Uterine smooth muscle cell (primary cell): ENCODE data around the gene EEF2KMT. TPM values are rescaled to one million over a fixed set of nuclear protein-coding genes. Genes with fewer than 3 reads are reported as not detected.

Experiments
- total RNA-seq: library from RNA; depleted of rRNA; stranded (reverse); fragments of >200 nt; gene quantifications from 2 replicates; pipeline ENCODE4 v1.2.3, GENCODE V29; 2014

The EEF2KMT gene
- 11.4 and 16.6 TPM in 2 replicates for total RNA-seq

GRCh38 chr16:5097470-5098220 is at the start of gene EEF2KMT:
EEF2KMT (minus strand) TSS chr16:5097795; CDS start chr16:5097739, 56 bp downstream.

GRCh38 chr16:5071681-5072333 is 25.8 kb downstream of the EEF2KMT start, which contains the start of gene ALG1:
ALG1 (plus strand) TSS chr16:5071843; CDS start chr16:5071850, 7 bp downstream.

GRCh38 chr16:5065813-5066212 is 31.8 kb downstream of the EEF2KMT start, which contains the start of gene C16orf89:
C16orf89 (minus strand) TSS chr16:5065956; CDS start chr16:5065908, 48 bp downstream.

Other genes starting within 250 kb of the EEF2KMT start
- 0.44 and 0.75 TPM in 2 replicates for gene PPL, start 160.6 kb downstream of the EEF2KMT start, total RNA-seq
- gene SEC14L5, start 139.5 kb downstream of the EEF2KMT start, total RNA-seq = under 0.01 TPM in 1 of 2 replicates, not detected in the other
- 22.5 and 29.1 TPM in 2 replicates for gene NAGPA, start 63.9 kb downstream of the EEF2KMT start, total RNA-seq
- 0.12 and 0.22 TPM in 2 replicates for gene C16orf89, start 31.8 kb downstream of the EEF2KMT start, total RNA-seq
- gene ALG1, start 26.0 kb downstream of the EEF2KMT start, total RNA-seq = 39.2 and 43.8 TPM in 2 replicates